GM19238 (cell line): ENCODE results near the gene SLC38A3.

Experiments
- DNase-seq: peaks from one replicate; pipeline ENCODE4 v3.0.0; 2011; ENCODE audit warnings: low spot score; ENCODE audit not compliant: insufficient read length

Gene SLC38A3

GRCh38 chr3:50265571-50265970, 60.5 kb downstream of the SLC38A3 start:
- DNase-seq: no peak

- DNase-seq: no peak
These were observed 60.9 kb downstream of the SLC38A3 start for GRCh38 chr3:50266017-50266416.

- no peak for DNase-seq
These were observed 61.8 kb downstream of the SLC38A3 start for GRCh38 chr3:50266836-50267235.

- DNase-seq: no peak
These were observed 62.3 kb downstream of the SLC38A3 start for GRCh38 chr3:50267280-50267913.

- no peak for DNase-seq
These were observed 63.2 kb downstream of the SLC38A3 start for GRCh38 chr3:50268276-50268675.

GRCh38 chr3:50268703-50269451, 63.8 kb downstream of the SLC38A3 start, which contains the start of gene SEMA3B:
Gene SEMA3B (plus strand): TSS chr3:50269147. CDS start chr3:50269241, 94 bp downstream.
- DNase-seq: no peak

GRCh38 chr3:50269460-50269859, 64.4 kb downstream of the SLC38A3 start:
- no peak for DNase-seq

- DNase-seq: no peak
These were observed 64.9 kb downstream of the SLC38A3 start for GRCh38 chr3:50269977-50270413.

GRCh38 chr3:50270422-50271224, 65.6 kb downstream of the SLC38A3 start:
- no peak for DNase-seq
